Liver (tissue), 9 donors: Measurements from ENCODE around the gene NAA35. TPM values are rescaled to one million over a fixed set of nuclear protein-coding genes. Genes with fewer than 3 reads are reported as not detected.
"Not testable (repeated sequence)": the region's sequence is repeated elsewhere in the genome, so short reads cannot be mapped to it uniquely, and the experiment has no call there.

Experiments used
- DNase-seq: peaks from one replicate; pipeline ENCODE4 v3.0.0-alpha.2; 2017; ENCODE audit warnings: low spot score
- H3K27ac ChIP-seq, 2 donors: one replicate each; pipeline ENCODE4 v1.7.0; 2013; ENCODE audit warnings: inconsistent platforms in 2 of 2, low read length in 2 of 2, control low read depth in 1 of 2, low read depth in 1 of 2, mild to moderate bottlenecking in 1 of 2
- H3K27me3 ChIP-seq, 4 donors: one replicate each; pipeline versions ENCODE4 v1.6.1 to v1.7.0; 2013; ENCODE audit warnings: low read length in 3 of 4, inconsistent platforms in 1 of 4, mild to moderate bottlenecking in 1 of 4, moderate library complexity in 1 of 4; ENCODE audit not compliant: control insufficient read depth in 4 of 4, insufficient read depth in 4 of 4
- H3K36me3 ChIP-seq, 4 donors: one replicate each; pipeline versions ENCODE4 v1.6.1 to v1.7.0; 2013; ENCODE audit warnings: low read length in 3 of 4, mild to moderate bottlenecking in 3 of 4, low read depth in 1 of 4, moderate library complexity in 1 of 4; ENCODE audit not compliant: control insufficient read depth in 4 of 4, insufficient read depth in 3 of 4
- H3K4me1 ChIP-seq, 4 donors: one replicate each; pipeline versions ENCODE4 v1.6.1 to v1.7.0; 2013; ENCODE audit warnings: low read length in 3 of 4, mild to moderate bottlenecking in 3 of 4, moderate library complexity in 1 of 4; ENCODE audit not compliant: control insufficient read depth in 4 of 4, insufficient read depth in 4 of 4
- H3K4me3 ChIP-seq, 3 donors: one replicate each; pipeline versions ENCODE4 v1.6.1 to v1.7.0; 2013; ENCODE audit warnings: low read length in 3 of 3, control low read depth in 1 of 3, low read depth in 1 of 3, mild to moderate bottlenecking in 1 of 3
- H3K9ac ChIP-seq, 2 donors: one replicate each; pipeline ENCODE4 v1.7.0; 2013; ENCODE audit warnings: low read length in 2 of 2, mild to moderate bottlenecking in 2 of 2, moderate library complexity in 2 of 2, control low read depth in 1 of 2, low read depth in 1 of 2
- H3K9me3 ChIP-seq, 4 donors: one replicate each; pipeline versions ENCODE4 v1.6.1 to v1.7.0; 2013; ENCODE audit warnings: low read length in 3 of 4; ENCODE audit not compliant: control insufficient read depth in 4 of 4
- FOXA1 ChIP-seq: IDR thresholded peaks from 2 replicates; pipeline ENCODE4 v1.6.1; 2016; ENCODE audit warnings: antibody characterized with exemption
- FOXA2 ChIP-seq: IDR thresholded peaks from 2 replicates; pipeline ENCODE4 v1.6.1; 2016; ENCODE audit warnings: antibody characterized with exemption
- GABPA ChIP-seq, 2 donors: IDR thresholded peaks in 1 of 2; conservative IDR thresholded peaks in 1 of 2; 2 replicates each; pipeline ENCODE4 v1.6.1; 2016; ENCODE audit warnings: antibody characterized with exemption in 2 of 2, mild to moderate bottlenecking in 1 of 2, moderate library complexity in 1 of 2
- HNF4A ChIP-seq, 2 donors: conservative IDR thresholded peaks; 2 replicates each; pipeline ENCODE4 v1.6.1; 2016; ENCODE audit warnings: antibody characterized with exemption in 2 of 2, mild to moderate bottlenecking in 2 of 2
- HNF4G ChIP-seq: IDR thresholded peaks from 2 replicates; pipeline ENCODE4 v1.6.1; 2016; ENCODE audit warnings: antibody characterized with exemption
- JUND ChIP-seq, 2 donors: IDR thresholded peaks; 2 replicates each; pipeline ENCODE4 v1.6.1; 2016; ENCODE audit warnings: antibody characterized with exemption in 2 of 2
- NR2F2 ChIP-seq: IDR thresholded peaks from 2 replicates; pipeline ENCODE4 v1.6.1; 2016; ENCODE audit warnings: antibody characterized with exemption
- RAD21 ChIP-seq, 2 donors: IDR thresholded peaks; 2 replicates each; pipeline ENCODE4 v1.6.1; 2016; ENCODE audit warnings: antibody characterized with exemption in 2 of 2, mild to moderate bottlenecking in 2 of 2
- RXRA ChIP-seq, 2 donors: IDR thresholded peaks; 2 replicates each; pipeline ENCODE4 v1.6.1; 2017 to 2018; ENCODE audit warnings: antibody characterized with exemption in 2 of 2, mild to moderate bottlenecking in 1 of 2
- TAF1 ChIP-seq: conservative IDR thresholded peaks from 2 replicates; pipeline ENCODE4 v1.6.1; 2016; ENCODE audit warnings: antibody characterized with exemption, mild to moderate bottlenecking
- YY1 ChIP-seq: IDR thresholded peaks from 2 replicates; pipeline ENCODE4 v1.6.1; 2016; ENCODE audit warnings: antibody characterized with exemption, mild to moderate bottlenecking
- WGBS: extraction: QIAGEN DNeasy Blood & Tissue Kit; methylation state at CpG from one replicate; pipeline ENCODE4 v1.1.7; 2013; 5-methylcytosine and 5-hydroxymethylcytosine counted together
- polyA plus RNA-seq, 2 donors: library from polyadenylated mRNA; stranded (reverse) in 1 of 2; unstranded in 1 of 2; fragments of 200-250 nt in 1 of 2; fragments of >200 nt in 1 of 2; fragmentation: Nextera tagmentation in 1 of 2; extraction: Ambion mirVana in 1 of 2; gene quantifications; one replicate each; pipeline versions ENCODE4 v1.2.1 to v1.2.3, GENCODE V29; 2013 to 2015
- total RNA-seq, 2 donors: library from RNA; depleted of rRNA; stranded (reverse); fragments of >200 nt; gene quantifications; one replicate each; pipeline ENCODE4 v1.2.3, GENCODE V29; 2014
- TF ChIP-seq, protein P1 (sequence below): fragments of 150-350 bp; IDR thresholded peaks from 2 replicates; pipeline ENCODE4 v1.5.1; 2017; ENCODE audit warnings: improper control_type of control experiment, low read depth, low read length; ENCODE audit not compliant: missing input control
- TF ChIP-seq, protein P2 (sequence below): IDR thresholded peaks from 2 replicates; pipeline ENCODE4 v1.6.1; 2016; ENCODE audit warnings: antibody characterized with exemption, mild to moderate bottlenecking
- TF ChIP-seq, protein P3 (sequence below): IDR thresholded peaks from 2 replicates; pipeline ENCODE4 v1.6.1; 2016; ENCODE audit warnings: antibody characterized with exemption
- donor health status: healthy.
- donor health status: healthy.
- donor health status: healthy.
- donor health status: healthy.
- donor health status: healthy.

NAA35 gene
- total and polyA plus RNA-seq, 4 donors: 5.2 to 14.8 (median 9.2) TPM

DNA sequence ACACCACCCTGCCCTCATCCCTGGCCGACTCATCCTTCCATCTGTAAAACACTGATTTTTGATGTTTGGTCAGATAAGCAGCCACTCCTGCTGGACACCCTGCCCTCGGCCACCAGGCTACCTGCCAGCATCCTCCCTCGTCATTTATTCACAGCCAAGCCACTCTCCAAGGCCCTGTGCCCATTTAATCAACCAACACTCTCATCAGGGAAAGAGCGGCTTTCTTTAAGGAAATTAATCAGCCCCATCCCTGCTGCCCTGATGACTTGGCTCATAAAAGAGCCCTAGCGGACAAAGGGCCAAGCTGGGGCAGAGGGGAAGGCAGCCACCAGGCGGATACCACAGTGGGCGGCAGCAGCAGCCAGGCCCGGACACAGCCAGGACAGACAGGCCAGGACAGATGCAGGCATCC lies 106.0 kb downstream of the NAA35 start:
- WGBS: 71% methylated on average over 8 of the region's 8 CpGs
- no peak overlapping the region for H3K27ac ChIP-seq
- no peak for DNase-seq

DNA sequence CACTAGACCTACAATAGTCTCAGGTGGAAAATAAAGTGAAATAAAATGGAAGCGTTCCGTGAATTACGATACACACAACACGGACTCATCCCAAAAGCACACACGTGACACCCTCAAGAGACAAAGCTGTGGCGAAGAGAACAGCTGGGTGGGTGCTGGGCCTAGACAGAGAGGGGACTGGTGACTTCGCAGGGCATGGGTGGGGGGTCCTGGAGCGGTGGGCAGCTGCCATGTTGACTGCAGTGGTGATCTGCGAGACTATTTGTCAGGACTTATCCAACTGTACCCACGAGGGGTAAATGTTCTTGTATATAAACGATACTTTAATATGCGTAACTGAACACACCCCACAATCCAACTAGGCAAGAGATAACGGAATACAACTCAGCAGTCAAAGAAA lies 106.4 kb downstream of the NAA35 start:
- Histone ChIP-seq H3K36me3 (no peaks in the 10 kb centered on the region), H3K27ac (no peak overlapping the region), H3K9me3 (no peaks in the 10 kb centered on the region), H3K4me3 (no peak overlapping the region), H3K9ac (no peak overlapping the region), H3K27me3 (no peaks in the 10 kb centered on the region), H3K4me1 (no peaks in the 10 kb centered on the region)
- no peak for DNase-seq
- TF ChIP-seq HNF4A (conservative IDR thresholded peaks at IDR 0.05) (no peak), NR2F2 (no peak), RAD21 (IDR thresholded peaks at IDR 0.05) (no peak), YY1 (no peak), RXRA (IDR thresholded peaks at IDR 0.05) (no peak), FOXA2 (no peak)
- TF ChIP-seq, protein P1, sequence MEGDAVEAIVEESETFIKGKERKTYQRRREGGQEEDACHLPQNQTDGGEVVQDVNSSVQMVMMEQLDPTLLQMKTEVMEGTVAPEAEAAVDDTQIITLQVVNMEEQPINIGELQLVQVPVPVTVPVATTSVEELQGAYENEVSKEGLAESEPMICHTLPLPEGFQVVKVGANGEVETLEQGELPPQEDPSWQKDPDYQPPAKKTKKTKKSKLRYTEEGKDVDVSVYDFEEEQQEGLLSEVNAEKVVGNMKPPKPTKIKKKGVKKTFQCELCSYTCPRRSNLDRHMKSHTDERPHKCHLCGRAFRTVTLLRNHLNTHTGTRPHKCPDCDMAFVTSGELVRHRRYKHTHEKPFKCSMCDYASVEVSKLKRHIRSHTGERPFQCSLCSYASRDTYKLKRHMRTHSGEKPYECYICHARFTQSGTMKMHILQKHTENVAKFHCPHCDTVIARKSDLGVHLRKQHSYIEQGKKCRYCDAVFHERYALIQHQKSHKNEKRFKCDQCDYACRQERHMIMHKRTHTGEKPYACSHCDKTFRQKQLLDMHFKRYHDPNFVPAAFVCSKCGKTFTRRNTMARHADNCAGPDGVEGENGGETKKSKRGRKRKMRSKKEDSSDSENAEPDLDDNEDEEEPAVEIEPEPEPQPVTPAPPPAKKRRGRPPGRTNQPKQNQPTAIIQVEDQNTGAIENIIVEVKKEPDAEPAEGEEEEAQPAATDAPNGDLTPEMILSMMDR: no peak
- TF ChIP-seq, protein P2, sequence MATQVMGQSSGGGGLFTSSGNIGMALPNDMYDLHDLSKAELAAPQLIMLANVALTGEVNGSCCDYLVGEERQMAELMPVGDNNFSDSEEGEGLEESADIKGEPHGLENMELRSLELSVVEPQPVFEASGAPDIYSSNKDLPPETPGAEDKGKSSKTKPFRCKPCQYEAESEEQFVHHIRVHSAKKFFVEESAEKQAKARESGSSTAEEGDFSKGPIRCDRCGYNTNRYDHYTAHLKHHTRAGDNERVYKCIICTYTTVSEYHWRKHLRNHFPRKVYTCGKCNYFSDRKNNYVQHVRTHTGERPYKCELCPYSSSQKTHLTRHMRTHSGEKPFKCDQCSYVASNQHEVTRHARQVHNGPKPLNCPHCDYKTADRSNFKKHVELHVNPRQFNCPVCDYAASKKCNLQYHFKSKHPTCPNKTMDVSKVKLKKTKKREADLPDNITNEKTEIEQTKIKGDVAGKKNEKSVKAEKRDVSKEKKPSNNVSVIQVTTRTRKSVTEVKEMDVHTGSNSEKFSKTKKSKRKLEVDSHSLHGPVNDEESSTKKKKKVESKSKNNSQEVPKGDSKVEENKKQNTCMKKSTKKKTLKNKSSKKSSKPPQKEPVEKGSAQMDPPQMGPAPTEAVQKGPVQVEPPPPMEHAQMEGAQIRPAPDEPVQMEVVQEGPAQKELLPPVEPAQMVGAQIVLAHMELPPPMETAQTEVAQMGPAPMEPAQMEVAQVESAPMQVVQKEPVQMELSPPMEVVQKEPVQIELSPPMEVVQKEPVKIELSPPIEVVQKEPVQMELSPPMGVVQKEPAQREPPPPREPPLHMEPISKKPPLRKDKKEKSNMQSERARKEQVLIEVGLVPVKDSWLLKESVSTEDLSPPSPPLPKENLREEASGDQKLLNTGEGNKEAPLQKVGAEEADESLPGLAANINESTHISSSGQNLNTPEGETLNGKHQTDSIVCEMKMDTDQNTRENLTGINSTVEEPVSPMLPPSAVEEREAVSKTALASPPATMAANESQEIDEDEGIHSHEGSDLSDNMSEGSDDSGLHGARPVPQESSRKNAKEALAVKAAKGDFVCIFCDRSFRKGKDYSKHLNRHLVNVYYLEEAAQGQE: no peak
- WGBS: 94% methylated on average over 13 of the region's 13 CpGs

More for the DNA sequence above, 106.0 kb downstream of the NAA35 start:
- H3K4me3 ChIP-seq: no peak overlapping the region
- H3K9ac ChIP-seq: no peak overlapping the region
- TF ChIP-seq HNF4A (conservative IDR thresholded peaks at IDR 0.05) (no peak), RXRA (IDR thresholded peaks at IDR 0.05) (no peak), FOXA1 (no peak), HNF4G (no peak), GABPA (IDR thresholded peaks at IDR 0.05 in 1 of 2, conservative IDR thresholded peaks at IDR 0.05 in 1 of 2) (no peak), TAF1 (no peak), JUND (IDR thresholded peaks at IDR 0.05) (no peak), YY1 (no peak)
- TF ChIP-seq, protein P1: no peak
- TF ChIP-seq, protein P3, sequence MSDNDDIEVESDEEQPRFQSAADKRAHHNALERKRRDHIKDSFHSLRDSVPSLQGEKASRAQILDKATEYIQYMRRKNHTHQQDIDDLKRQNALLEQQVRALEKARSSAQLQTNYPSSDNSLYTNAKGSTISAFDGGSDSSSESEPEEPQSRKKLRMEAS: no peak
- no peaks in the 10 kb centered on the region for H3K27me3 ChIP-seq
- no peaks in the 10 kb centered on the region for H3K4me1 ChIP-seq
- no peaks in the 10 kb centered on the region for H3K36me3 ChIP-seq
- H3K9me3 ChIP-seq: no peaks in the 10 kb centered on the region

DNA sequence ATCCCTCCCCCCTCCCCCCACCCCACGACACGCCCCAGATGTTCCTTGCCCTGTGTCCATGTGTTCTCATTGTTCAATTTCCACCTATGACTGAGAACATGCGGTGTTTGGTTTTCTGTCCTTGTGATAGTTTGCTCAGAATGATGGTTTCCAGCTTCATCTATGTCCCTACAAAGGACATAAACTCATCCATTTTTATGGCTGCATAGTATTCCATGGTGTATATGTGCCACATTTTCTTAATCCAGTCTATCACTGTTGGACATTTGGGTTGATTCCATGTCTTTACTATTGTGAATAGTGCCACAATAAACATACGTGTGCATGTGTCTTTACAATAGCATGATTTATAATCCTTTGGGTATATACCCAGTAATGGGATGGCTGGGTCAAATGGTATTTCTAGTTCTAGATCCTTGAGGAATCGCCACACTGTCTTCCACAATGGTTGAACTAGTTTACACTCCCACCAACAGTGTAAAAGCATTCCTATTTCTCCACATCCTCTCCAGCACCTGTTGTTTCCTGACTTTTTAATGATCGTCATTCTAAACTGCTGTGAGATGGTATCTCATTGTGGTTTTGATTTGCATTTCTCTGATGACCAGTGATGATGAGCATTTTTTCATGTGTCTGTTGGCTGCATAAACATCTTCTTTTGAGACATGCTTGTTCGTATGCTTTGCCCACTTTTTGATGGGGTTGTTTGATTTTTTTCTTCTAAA lies 107.2 kb downstream of the NAA35 start:
- H3K4me1 ChIP-seq, H3K27me3 ChIP-seq, DNase-seq, H3K9me3 ChIP-seq, H3K27ac ChIP-seq, H3K9ac ChIP-seq, H3K4me3 ChIP-seq, H3K36me3 ChIP-seq: not testable (repeated sequence)
- WGBS: 92% methylated on average over 6 of the region's 7 CpGs
